SK-N-MC (cell line): ENCODE data around the gene ABO.

Source experiments
- EZH2 ChIP-seq: fragments of 200-600 bp; sonication (generic); IDR thresholded peaks from one replicate; pipeline ENCODE4 v1.6.1; 2017; ENCODE audit warnings: antibody characterized with exemption
- FOXP2 ChIP-seq: optimal IDR thresholded peaks from 2 replicates; pipeline ENCODE3; 2011; ENCODE audit warnings: mild to moderate bottlenecking, moderate library complexity; ENCODE audit not compliant: insufficient read depth; ENCODE audit errors: extremely low read length, control extremely low read depth
- POLR2AphosphoS5 ChIP-seq: IDR thresholded peaks from 2 replicates; pipeline ENCODE4 v1.6.1; 2012; ENCODE audit warnings: mild to moderate bottlenecking, low read depth, low read length, borderline replicate concordance

- TF ChIP-seq POLR2AphosphoS5 (no peak), EZH2 (no peak), FOXP2 (no peak)
Measured at GRCh38 chr9:133255371-133256135, 19.4 kb downstream of the ABO start.
